PC-3 (cell line): Measurements from ENCODE around the gene MYO5A. TPM values are rescaled to one million over a fixed set of nuclear protein-coding genes. Genes with fewer than 3 reads are reported as not detected.

Experiments
- ATAC-seq: fragments of 200-7000 bp; cut with Tn5 transposase; 2 replicates; pipeline ENCODE4 v1.9.1; 2020; ENCODE audit warnings: mild to moderate bottlenecking, moderate library complexity
- BruUV-seq: library from RNA; stranded (reverse); fragments of 400-500 nt; replicated peaks from 2 replicates; lab custom pipeline; 2021; lab: Mats Ljungman, UMichigan
- CTCF ChIA-PET: fragments of 300-600 bp; sonication (Branson Sonifier 250); formaldehyde crosslinking; loops from one replicate; lab custom pipeline; 2022; ENCODE audit warnings: antibody characterized with exemption; lab: Charles Lee
- POLR2A ChIA-PET: fragments of 300-600 bp; sonication (Branson Sonifier 250); formaldehyde crosslinking; loops from one replicate; lab custom pipeline; 2022; ENCODE audit warnings: antibody characterized with exemption; ENCODE audit not compliant: unreplicated experiment; lab: Charles Lee
- DNase-seq: peaks from one replicate; pipeline ENCODE4 v3.0.0-alpha.2; 2015
- H2AFZ ChIP-seq: fragments of 300-600 bp; sonication (generic); 2 replicates; pipeline ENCODE4 v1.6.0; 2016; ENCODE audit warnings: antibody characterized with exemption, low read length
- H3F3A ChIP-seq: fragments of 300-600 bp; sonication (generic); one replicate; pipeline ENCODE4 v1.6.0; 2017; ENCODE audit warnings: antibody characterized with exemption, low read length, control low read depth, mild to moderate bottlenecking; ENCODE audit not compliant: unreplicated experiment
- H3K27ac ChIP-seq: fragments of 300-600 bp; sonication (generic); 2 replicates; pipeline ENCODE4 v1.5.1; 2016; ENCODE audit warnings: mild to moderate bottlenecking, low read length
- H3K27me3 ChIP-seq: fragments of 300-600 bp; sonication (generic); 2 replicates; pipeline ENCODE4 v1.6.1; 2016; ENCODE audit warnings: low read length, mixed read lengths
- H3K36me3 ChIP-seq: fragments of 300-600 bp; sonication (generic); 2 replicates; pipeline ENCODE4 v1.6.1; 2016; ENCODE audit warnings: low read depth, mixed run types, low read length, mixed read lengths
- H3K4me1 ChIP-seq: fragments of 300-600 bp; sonication (generic); 2 replicates; pipeline ENCODE4 v1.5.1; 2016; ENCODE audit warnings: low read length; ENCODE audit not compliant: insufficient read depth
- H3K4me2 ChIP-seq: fragments of 300-600 bp; sonication (generic); 2 replicates; pipeline ENCODE4 v1.6.0; 2016; ENCODE audit warnings: low read length
- H3K4me3 ChIP-seq: fragments of 300-600 bp; sonication (generic); 2 replicates; pipeline ENCODE4 v1.5.1; 2016; ENCODE audit warnings: mild to moderate bottlenecking, low read length, mixed read lengths
- H3K79me2 ChIP-seq: fragments of 300-600 bp; sonication (generic); 2 replicates; pipeline ENCODE4 v1.6.1; 2017; ENCODE audit warnings: low read length, mixed read lengths
- H3K9ac ChIP-seq: fragments of 300-600 bp; sonication (generic); 2 replicates; pipeline ENCODE4 v1.6.0; 2016; ENCODE audit warnings: mild to moderate bottlenecking, low read length
- H3K9me2 ChIP-seq: fragments of 300-600 bp; sonication (generic); replicated peaks from 2 replicates; pipeline ENCODE4 v1.6.1; 2016; ENCODE audit warnings: mixed run types, low read length, mixed read lengths
- H3K9me3 ChIP-seq: fragments of 300-600 bp; sonication (generic); 2 replicates; pipeline ENCODE4 v1.6.1; 2016; ENCODE audit warnings: low read length, mixed read lengths
- H4K20me1 ChIP-seq: fragments of 300-600 bp; sonication (generic); 2 replicates; pipeline ENCODE4 v1.6.1; 2016; ENCODE audit warnings: low read length, mixed read lengths
- EZH2 ChIP-seq: fragments of 300-600 bp; sonication (generic); IDR thresholded peaks from one replicate; pipeline ENCODE4 v1.6.1; 2017; ENCODE audit warnings: antibody characterized with exemption, mild to moderate bottlenecking, low read length; ENCODE audit not compliant: unreplicated experiment
- EZH2phosphoT487 ChIP-seq: fragments of 300-600 bp; sonication (generic); IDR thresholded peaks from 2 replicates; pipeline ENCODE4 v1.6.1; 2018; ENCODE audit warnings: mild to moderate bottlenecking, antibody characterized with exemption, low read length, borderline replicate concordance
- intact Hi-C: fragments of 100-400 bp; cut with micrococcal nuclease; formaldehyde crosslinking; loops from 2 replicates; pipeline ENCODE4 v1.9.0; 2023
- total RNA-seq: library from RNA; depleted of rRNA; stranded (reverse); fragments of >200 nt; gene quantifications from 2 replicates; pipeline ENCODE4 v1.2.3, GENCODE V29; 2014
- TF ChIP-seq, protein P1 (sequence below): fragments of 300-600 bp; sonication (generic); conservative IDR thresholded peaks from 2 replicates; pipeline ENCODE4 v1.5.1; 2017; ENCODE audit warnings: antibody characterized with exemption, low read depth, mild to moderate bottlenecking, low read length

Gene MYO5A
- total RNA-seq, 1 experiment from 2014 or later = 42.1 TPM

- no peaks in the 10 kb centered on the region for H3F3A ChIP-seq
- H2AFZ ChIP-seq = peak within 1 kb of the TSS; percentile 76
- ChIA-PET CTCF (interaction anchor here (0.6 kb wide), 1 partner anchor 12 kb away, joined by 17 read pairs; no protein-coding TSS in a partner anchor), POLR2A (interaction anchor here (0.7 kb wide), 1 partner anchor 34 kb away, joined by 6 read pairs; no protein-coding TSS in a partner anchor)
- H3K9me3 ChIP-seq = no peaks in the 10 kb centered on the region
- intact Hi-C loops = no loop called here
- peaks cover 30% of the 10 kb centered on the region for H3K4me1 ChIP-seq
- H3K4me3 ChIP-seq = peak within 1 kb of the TSS; percentile 90
- no peak for TF ChIP-seq EZH2
- TF ChIP-seq, protein P1, sequence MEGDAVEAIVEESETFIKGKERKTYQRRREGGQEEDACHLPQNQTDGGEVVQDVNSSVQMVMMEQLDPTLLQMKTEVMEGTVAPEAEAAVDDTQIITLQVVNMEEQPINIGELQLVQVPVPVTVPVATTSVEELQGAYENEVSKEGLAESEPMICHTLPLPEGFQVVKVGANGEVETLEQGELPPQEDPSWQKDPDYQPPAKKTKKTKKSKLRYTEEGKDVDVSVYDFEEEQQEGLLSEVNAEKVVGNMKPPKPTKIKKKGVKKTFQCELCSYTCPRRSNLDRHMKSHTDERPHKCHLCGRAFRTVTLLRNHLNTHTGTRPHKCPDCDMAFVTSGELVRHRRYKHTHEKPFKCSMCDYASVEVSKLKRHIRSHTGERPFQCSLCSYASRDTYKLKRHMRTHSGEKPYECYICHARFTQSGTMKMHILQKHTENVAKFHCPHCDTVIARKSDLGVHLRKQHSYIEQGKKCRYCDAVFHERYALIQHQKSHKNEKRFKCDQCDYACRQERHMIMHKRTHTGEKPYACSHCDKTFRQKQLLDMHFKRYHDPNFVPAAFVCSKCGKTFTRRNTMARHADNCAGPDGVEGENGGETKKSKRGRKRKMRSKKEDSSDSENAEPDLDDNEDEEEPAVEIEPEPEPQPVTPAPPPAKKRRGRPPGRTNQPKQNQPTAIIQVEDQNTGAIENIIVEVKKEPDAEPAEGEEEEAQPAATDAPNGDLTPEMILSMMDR = no peak
- no peak for TF ChIP-seq EZH2phosphoT487
- ATAC-seq = peak; percentile 91
- H3K27ac ChIP-seq = peak within 1 kb of the TSS; percentile 51
- BruUV-seq = no TSS peak
- peak within 1 kb of the TSS; percentile 88 for H3K9ac ChIP-seq
- no peaks in the 10 kb centered on the region for H3K36me3 ChIP-seq
- no peaks in the 10 kb centered on the region for H3K9me2 ChIP-seq
- H4K20me1 ChIP-seq = no peaks in the 10 kb centered on the region
- H3K4me2 ChIP-seq = peak within 1 kb of the TSS; percentile 97
- H3K79me2 ChIP-seq = peaks cover 47% of the 10 kb centered on the region
- peak; percentile 88 for DNase-seq
- H3K27me3 ChIP-seq = no peaks in the 10 kb centered on the region
Measured at GRCh38 chr15:52295421-52296001, 233.2 kb downstream of the MYO5A start, which contains the start of gene MYO5C. Gene MYO5C (minus strand): TSS chr15:52295804. CDS start chr15:52295636, 168 bp downstream.

DNA sequence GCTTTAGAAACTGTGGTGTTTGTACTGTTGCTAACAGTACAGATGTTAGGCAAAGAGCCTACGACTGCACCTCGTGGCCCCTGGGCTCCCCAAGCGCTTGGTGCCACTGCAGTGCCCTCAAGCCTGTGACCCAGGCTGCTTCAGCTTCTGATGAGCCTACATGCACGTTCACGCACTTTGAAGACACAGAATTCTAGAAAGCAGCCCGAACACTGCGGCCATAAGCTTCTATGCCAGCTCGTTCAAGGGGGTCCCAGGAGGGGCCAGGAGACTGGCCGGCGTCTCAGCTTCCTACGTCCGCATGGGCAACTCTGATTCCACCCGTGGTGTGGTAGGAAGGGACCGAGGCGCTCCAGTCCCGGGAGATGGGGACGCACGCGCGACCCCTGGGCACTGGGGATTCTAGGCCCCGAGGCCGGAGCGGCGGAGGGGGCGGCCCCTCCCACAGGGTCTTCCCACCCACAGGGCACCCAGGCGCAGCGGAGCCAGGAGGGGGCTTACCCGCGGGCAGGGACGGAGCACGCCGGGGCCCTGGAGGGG, 233.7 kb downstream of the MYO5A start:
- H3K4me3 ChIP-seq = peak overlapping the region; percentile 90
- CTCF ChIA-PET = interaction anchor here (0.6 kb wide), 1 partner anchor 11 kb away, joined by 17 read pairs; no protein-coding TSS in a partner anchor
- peak overlapping the region; percentile 88 for H3K9ac ChIP-seq
- peak overlapping the region; percentile 76; the same call in 1 of the 2 replicates for H2AFZ ChIP-seq
- H3K36me3 ChIP-seq = no peaks in the 10 kb centered on the region
- no peaks in the 10 kb centered on the region for H3F3A ChIP-seq
- H3K4me1 ChIP-seq = peaks cover 36% of the 10 kb centered on the region
- H3K27me3 ChIP-seq = no peaks in the 10 kb centered on the region
- peak; percentile 21 for ATAC-seq
- TF ChIP-seq EZH2phosphoT487 = no peak
- TF ChIP-seq, protein P1 = no peak
- TF ChIP-seq EZH2 = no peak
- H3K4me2 ChIP-seq = peak overlapping the region; percentile 97
- H3K9me3 ChIP-seq = no peaks in the 10 kb centered on the region
- intact Hi-C loops = no loop called here
- POLR2A ChIA-PET = interaction anchor here (0.7 kb wide), 1 partner anchor 33 kb away, joined by 6 read pairs; no protein-coding TSS in a partner anchor
- no peaks in the 10 kb centered on the region for H4K20me1 ChIP-seq
- H3K27ac ChIP-seq = peak overlapping the region; percentile 51
- no peaks in the 10 kb centered on the region for H3K9me2 ChIP-seq
- peak; percentile 4 for DNase-seq
- H3K79me2 ChIP-seq = peaks cover 53% of the 10 kb centered on the region
- BruUV-seq = TSS peak; percentile 54
